ENCODE data around the gene TOMM40L.

TOMM40L gene

DNA sequence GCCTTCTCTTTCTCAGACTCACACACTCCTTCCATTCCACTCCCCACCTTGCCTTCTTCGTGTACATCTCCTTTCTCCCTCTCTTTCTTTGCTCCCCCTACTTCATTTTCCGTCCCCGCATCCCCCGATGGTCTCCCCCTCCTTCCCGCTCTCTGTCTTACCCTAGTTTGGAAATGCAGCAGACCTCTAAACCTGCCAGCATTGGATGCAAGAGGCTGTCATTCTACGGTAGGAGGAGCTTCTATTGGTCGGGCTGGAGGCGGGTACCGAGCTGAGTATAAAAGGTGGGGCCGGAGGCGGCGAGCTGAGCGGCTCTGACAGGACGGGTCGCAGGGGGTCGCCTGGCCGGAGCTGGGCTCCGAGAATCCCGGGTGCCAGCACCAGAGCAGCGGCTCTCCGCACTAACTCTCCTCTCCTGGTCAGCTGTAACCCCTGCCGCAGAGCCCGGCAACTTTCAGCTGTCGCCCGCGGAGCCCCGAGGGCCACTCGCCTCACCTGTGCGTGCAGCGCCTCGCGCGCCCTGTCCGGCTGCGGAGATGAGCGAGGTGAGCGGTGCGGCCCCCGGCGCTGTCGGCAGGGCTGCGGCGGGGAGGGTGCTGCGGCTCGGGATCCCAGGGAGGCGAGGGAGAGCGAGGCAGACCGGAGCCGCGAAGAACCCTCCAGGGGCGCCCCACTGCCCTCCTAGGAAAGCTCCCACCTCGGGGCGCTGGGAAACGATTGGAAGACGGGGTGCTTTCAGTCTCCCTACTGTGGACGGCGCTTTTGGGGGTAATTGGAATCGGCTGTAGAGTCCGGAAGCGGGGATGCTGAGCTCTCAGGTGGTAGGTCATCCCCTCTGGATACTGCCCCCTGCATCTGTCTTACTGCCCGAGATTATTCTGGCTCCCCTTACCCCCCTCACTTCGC is 32.8 kb downstream of the TOMM40L start, which contains the start of gene PCP4L1:
Gene PCP4L1, plus strand, starts transcription at position 307 of the 906 bp plus-strand sequence. Its CDS starts 230 bp downstream, at position 537.
- DNase-seq, result peak in 3 of 4 experiments; percentile 3 to 9 (median 5)

GRCh38 chr1:161259345-161259702 is 33.5 kb downstream of the TOMM40L start:
- DNase-seq, result no peak

DNA sequence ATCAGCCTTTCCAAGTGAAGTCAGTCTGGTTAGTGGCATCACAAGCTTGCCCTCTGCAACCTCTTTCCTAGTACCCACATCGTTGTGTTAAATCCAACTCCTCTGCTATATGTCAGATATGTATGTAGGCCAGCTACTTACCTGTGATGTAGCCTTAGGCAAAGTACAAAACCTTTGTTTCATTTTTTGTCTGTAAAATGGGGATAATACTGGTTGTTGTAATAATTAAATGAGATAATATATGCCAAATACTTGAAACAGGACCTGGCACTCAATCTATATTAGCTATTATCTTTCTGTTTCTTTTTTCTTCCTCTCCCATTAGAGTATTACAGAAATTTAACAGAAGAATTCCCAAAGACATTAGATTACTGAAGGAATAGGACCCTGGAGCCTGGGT is 33.9 kb downstream of the TOMM40L start:
- no peak for DNase-seq

- no peak for DNase-seq
These were observed 34.8 kb downstream of the TOMM40L start for GRCh38 chr1:161260376-161261260.

DNA sequence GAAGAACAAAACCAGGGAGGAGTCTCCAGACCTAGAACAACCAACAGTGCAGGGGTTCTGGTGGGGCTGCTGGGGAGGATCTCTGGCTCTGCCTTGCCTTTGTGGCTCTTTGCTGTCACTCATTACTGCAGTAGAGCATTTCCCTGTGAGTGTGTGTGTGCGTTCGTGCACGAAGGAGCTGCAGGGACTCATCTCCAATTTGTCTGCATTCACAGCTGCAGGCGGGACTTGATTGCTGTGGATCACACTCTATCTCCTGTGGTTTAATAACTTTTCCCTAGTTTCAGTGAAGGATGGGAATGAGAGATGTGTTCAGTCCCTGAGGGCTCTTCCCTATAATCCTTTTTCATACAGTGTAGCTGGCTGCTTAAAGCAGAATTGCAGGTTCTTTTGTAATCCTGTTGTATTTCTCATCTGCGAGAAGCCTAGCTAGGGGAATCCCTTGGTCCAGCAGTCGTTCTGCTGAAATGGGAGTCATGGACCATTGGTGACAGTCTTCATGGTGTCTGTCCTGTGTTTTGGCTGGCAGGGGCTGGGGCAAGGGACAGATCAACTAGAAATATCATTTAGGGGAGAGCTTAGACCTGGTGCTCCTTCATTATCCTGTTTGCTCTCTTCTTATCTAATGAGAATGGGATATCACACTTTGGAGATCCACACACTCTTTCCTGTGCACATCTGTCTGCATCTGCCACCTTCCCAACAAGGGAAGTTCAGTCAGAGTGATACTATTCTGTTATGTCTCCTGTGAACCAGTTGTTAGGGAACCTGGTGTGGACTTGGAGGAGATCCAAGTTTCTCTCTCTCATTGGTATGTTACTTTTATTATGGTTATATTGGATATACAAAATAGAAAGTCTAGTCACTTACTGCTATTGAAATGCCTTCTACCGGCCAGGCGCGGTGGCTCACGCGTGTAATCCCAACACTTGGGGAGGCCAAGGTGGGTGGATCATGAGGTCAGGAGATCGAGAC is 35.7 kb downstream of the TOMM40L start:
- DNase-seq, result no peak

DNA sequence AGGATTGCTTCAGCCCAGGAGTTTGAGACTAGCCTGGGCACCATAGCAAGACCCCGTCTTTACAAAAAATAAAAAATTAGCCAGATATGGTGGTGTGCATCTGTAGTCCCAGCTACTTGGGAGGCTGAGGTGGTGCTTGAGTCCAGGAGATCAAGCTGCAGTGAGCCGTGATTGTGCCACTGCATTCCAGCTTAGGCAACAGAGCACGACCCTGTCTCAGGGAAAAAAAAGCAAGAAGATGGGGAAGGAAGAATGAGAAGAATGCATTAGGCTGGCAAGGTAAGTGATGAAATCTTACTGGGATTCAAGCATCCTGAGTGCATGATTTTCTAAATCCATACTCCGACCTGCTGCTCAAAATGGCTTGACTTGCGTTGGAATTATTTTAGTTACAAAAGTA is 39.4 kb downstream of the TOMM40L start:
- DNase-seq, result no peak

DNA sequence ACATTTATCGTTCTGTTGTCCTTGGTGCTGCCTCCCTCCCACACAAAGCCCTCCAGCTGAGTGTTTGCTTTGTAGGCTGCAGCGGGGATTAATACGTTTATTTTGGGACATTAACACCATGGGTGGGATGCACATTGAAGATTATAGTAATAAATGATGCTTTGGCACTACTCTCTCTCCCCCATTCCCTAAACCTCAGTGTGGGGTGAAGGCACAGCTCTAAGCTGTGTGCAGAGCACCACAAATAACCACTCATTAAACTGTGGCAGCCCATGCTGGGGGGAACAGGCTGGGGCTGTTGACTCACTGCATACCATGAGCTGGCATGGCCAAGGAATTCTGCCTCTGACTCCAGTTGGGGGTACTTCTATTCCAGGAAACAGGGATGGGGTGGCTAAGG is 40.3 kb downstream of the TOMM40L start:
- no peak for DNase-seq

DNA sequence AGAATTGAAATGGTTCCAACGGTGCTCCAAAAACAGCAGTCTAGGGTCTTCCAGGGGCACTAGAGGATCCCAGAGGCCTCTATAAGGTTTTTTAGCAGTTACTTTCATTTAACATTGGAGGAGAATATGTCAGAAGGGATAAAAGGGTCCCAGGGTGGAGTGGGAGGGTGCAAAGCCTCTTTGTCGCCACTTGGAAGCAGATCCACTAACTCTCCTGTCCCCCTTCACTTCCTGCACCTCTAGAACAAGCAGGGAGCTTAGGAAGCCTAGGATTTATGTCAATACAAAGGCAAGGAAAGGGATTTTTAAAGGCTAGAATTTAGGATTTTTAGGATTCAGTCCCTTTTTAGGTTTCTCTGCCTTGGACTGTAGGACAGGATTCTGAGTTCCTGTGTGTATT is 41.0 kb downstream of the TOMM40L start:
- no peak for DNase-seq

GRCh38 chr1:161267321-161267720 is 41.5 kb downstream of the TOMM40L start:
- DNase-seq, result no peak

DNA sequence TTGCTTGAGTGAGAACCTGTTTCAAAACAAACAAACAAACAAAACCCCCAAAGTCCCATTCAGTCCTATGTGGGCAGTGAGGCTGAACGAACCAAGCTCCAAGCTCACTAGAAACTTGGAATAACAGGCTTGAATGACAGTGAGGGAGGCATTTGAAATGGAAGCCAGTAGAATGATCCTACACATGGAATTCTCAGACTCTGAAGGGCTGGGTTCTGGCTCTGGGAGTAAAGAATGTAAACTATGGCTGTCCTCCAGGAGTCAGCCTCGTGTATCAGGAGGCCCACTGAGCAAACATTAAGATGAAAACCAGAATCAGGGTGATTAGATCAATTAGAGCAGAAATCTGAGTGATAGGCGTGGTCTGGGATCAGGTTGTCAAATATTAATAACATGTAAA is 47.5 kb downstream of the TOMM40L start:
- DNase-seq, result no peak

DNA sequence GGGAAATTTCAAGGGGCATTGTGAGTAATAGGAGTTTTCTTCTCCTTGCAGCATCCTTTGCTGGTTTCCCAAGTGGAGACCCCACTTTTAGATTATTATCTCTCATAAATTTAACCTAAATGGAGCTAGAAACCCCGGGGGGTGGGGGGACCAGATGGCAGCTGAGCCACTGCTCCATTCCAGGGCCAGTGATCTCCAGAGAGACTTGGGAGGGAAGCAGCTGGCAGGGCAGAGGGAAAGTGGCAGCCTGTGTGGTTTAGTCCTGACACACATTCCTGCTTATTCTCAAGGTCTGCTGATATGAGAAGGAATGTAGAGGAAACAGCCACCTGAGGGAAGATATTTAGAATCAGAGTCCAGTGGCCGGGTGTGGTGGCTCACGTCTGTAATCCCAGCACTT is 49.0 kb downstream of the TOMM40L start:
- no peak for DNase-seq

Measured in activated CD4-positive, CD25-positive, alpha-beta regulatory T cell (primary cell).